CD8-positive, alpha-beta memory T cell (primary cell): ENCODE data around the gene REC8. TPM values are rescaled to one million over a fixed set of nuclear protein-coding genes. Genes with fewer than 3 reads are reported as not detected.

ENCODE experiments used
- CTCF ChIA-PET: fragments of 350-600 bp; sonication (Branson Sonifier 250); formaldehyde crosslinking; loops from one replicate; lab custom pipeline; 2021; ENCODE audit warnings: antibody characterized with exemption; lab: Charles Lee
- POLR2A ChIA-PET: fragments of 350-600 bp; sonication (Branson Sonifier 250); formaldehyde crosslinking; loops from one replicate; lab custom pipeline; 2021; ENCODE audit warnings: antibody characterized with exemption; lab: Charles Lee
- DNase-seq, 5 donors: peaks; one replicate each; pipeline versions ENCODE4 v3.0.0 to v3.0.0-alpha.2; 2020 to 2022; ENCODE audit warnings: mixed read lengths in 1 of 5
- H3K27ac ChIP-seq: one replicate; pipeline ENCODE4 v1.7.0; 2013; ENCODE audit warnings: low read depth, mild to moderate bottlenecking, low read length, moderate library complexity
- H3K27me3 ChIP-seq: 2 replicates; pipeline ENCODE4 v1.7.0; 2013; ENCODE audit warnings: low read length, mild to moderate bottlenecking; ENCODE audit not compliant: insufficient read depth, poor library complexity, severe bottlenecking
- H3K36me3 ChIP-seq: 2 replicates; pipeline ENCODE4 v1.7.0; 2013; ENCODE audit warnings: mild to moderate bottlenecking, low read length, moderate library complexity; ENCODE audit not compliant: insufficient read depth
- H3K4me1 ChIP-seq: 2 replicates; pipeline ENCODE4 v1.7.0; 2013; ENCODE audit warnings: mild to moderate bottlenecking, low read length, moderate library complexity; ENCODE audit not compliant: insufficient read depth
- H3K4me3 ChIP-seq: 2 replicates; pipeline ENCODE4 v1.7.0; 2013; ENCODE audit warnings: mild to moderate bottlenecking, low read length
- H3K9me3 ChIP-seq: 2 replicates; pipeline ENCODE4 v1.7.0; 2013; ENCODE audit warnings: mild to moderate bottlenecking, low read length
- H3K27ac Mint-ChIP-seq, 8 donors: one replicate each; pipeline ENCODE4 v1.8.0; 2020 to 2021; ENCODE audit warnings: mixed read lengths in 8 of 8, mild to moderate bottlenecking in 6 of 8, inconsistent platforms in 3 of 8, moderate library complexity in 3 of 8
- H3K27me3 Mint-ChIP-seq, 2 donors: one replicate each; pipeline ENCODE4 v1.8.0; 2020 to 2021; ENCODE audit warnings: mixed read lengths in 2 of 2, mild to moderate bottlenecking in 1 of 2, moderate library complexity in 1 of 2
- H3K36me3 Mint-ChIP-seq, 3 donors: one replicate each; pipeline ENCODE4 v1.8.0; 2020 to 2021; ENCODE audit warnings: mixed read lengths in 3 of 3, inconsistent platforms in 1 of 3, mild to moderate bottlenecking in 1 of 3
- H3K4me1 Mint-ChIP-seq, 3 donors: one replicate each; pipeline ENCODE4 v1.8.0; 2020 to 2021; ENCODE audit warnings: mixed read lengths in 3 of 3, inconsistent platforms in 1 of 3, mild to moderate bottlenecking in 1 of 3
- H3K4me3 Mint-ChIP-seq, 7 donors: one replicate each; pipeline ENCODE4 v1.8.0; 2020 to 2021; ENCODE audit warnings: mixed read lengths in 7 of 7, mild to moderate bottlenecking in 6 of 7, moderate library complexity in 4 of 7, inconsistent platforms in 2 of 7
- H3K9me3 Mint-ChIP-seq, 5 donors: one replicate each; pipeline ENCODE4 v1.8.0; 2020 to 2022; ENCODE audit warnings: mixed read lengths in 5 of 5, mild to moderate bottlenecking in 3 of 5, moderate library complexity in 2 of 5, inconsistent platforms in 1 of 5
- polyA plus RNA-seq: library from polyadenylated mRNA; unstranded; fragments of 300-500 nt; fragmentation: Illumina TruSeq; gene quantifications from one replicate; pipeline ENCODE4 v1.2.3, GENCODE V29; 2021
- total RNA-seq, 2 experiments: library from RNA; stranded (reverse); gene quantifications; one replicate each; pipeline ENCODE4 v1.2.3, GENCODE V29; 2021

The REC8 gene
- total and polyA plus RNA-seq, 3 experiments from 2014 or later: 10.0 to 26.7 (median 24.5) TPM

GRCh38 chr14:24192933-24193332, 21.1 kb downstream of the REC8 start:
- Mint-ChIP-seq H3K27me3 (peaks cover 0 to 1% of the 10 kb centered on the region in 2 donors), H3K9me3 (no peaks in the 10 kb centered on the region), H3K36me3 (peaks cover 0 to 58% (median 8%) of the 10 kb centered on the region in 3 donors), H3K4me1 (peaks cover 40 to 77% (median 59%) of the 10 kb centered on the region in 3 donors), H3K4me3 (peak overlapping the region in 4 of 7 donors; percentile 23 to 78 (median 50)), H3K27ac (peak overlapping the region; percentile 50 to 99 (median 86))
- H3K27ac ChIP-seq: no peak overlapping the region
- no peaks in the 10 kb centered on the region for H3K9me3 ChIP-seq
- peaks cover 16% of the 10 kb centered on the region for H3K36me3 ChIP-seq
- CTCF ChIA-PET: interaction anchor here (1.4 kb wide), 1 partner anchor 20 kb away, joined by 5 read pairs; the partner anchor contains the start of gene CHMP4A
- POLR2A ChIA-PET: no interaction called here
- H3K27me3 ChIP-seq: no peaks in the 10 kb centered on the region
- no peak overlapping the region for H3K4me3 ChIP-seq
- H3K4me1 ChIP-seq: peaks cover 39% of the 10 kb centered on the region
- DNase-seq: no peak

GRCh38 chr14:24194186-24194872, 22.4 kb downstream of the REC8 start:
- peaks cover 9 to 63% (median 12%) of the 10 kb centered on the region in 3 donors for H3K36me3 Mint-ChIP-seq
- CTCF ChIA-PET: interaction anchor here (1.2 to 2.2 kb wide), 7 partner anchors 19 to 139 kb away, joined by 3 to 7 read pairs (median 5); partner anchors contain the start of genes CHMP4A, CIDEB, MDP1 and PSME2
- no peak for DNase-seq

DNA sequence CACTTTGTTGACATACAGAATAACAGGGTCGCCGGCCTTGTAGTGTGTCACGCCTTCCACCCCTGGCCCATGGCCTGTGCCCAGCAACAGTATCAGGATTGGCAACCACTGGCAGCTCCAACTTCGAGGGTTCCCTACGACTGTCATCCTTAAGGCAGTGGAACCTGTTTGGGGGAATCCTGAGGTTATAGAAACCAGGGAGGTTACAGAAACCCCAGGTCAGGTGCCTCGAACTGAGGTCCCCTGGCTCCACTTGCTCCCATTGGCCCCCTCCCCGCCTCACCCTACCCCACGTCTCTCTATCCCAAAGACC, 22.9 kb downstream of the REC8 start:
- H3K27ac Mint-ChIP-seq: peak overlapping the region; percentile 96 to 100 (median 99)
- peaks cover 0 to 1% of the 10 kb centered on the region in 2 donors for H3K27me3 Mint-ChIP-seq
- ChIA-PET POLR2A (interaction anchor here (0.6 to 3.2 kb wide), 8 partner anchors 18 to 80 kb away, joined by 3 to 43 read pairs (median 16); partner anchors contain the start of genes CHMP4A, DCAF11, IRF9 and MDP1), CTCF (interaction anchor here (1.0 to 2.2 kb wide), 11 partner anchors 10 to 139 kb away, joined by 3 to 22 read pairs (median 5); partner anchors contain the start of genes CHMP4A, CIDEB, IRF9 and MDP1)
- Histone ChIP-seq H3K36me3 (peaks cover 16% of the 10 kb centered on the region), H3K4me1 (peaks cover 32% of the 10 kb centered on the region), H3K27ac (peak overlapping the region; percentile 100), H3K27me3 (no peaks in the 10 kb centered on the region), H3K4me3 (peak overlapping the region; percentile 91), H3K9me3 (no peaks in the 10 kb centered on the region)
- H3K4me3 Mint-ChIP-seq: peak overlapping the region; percentile 83 to 96 (median 94)
- DNase-seq: no peak
- H3K36me3 Mint-ChIP-seq: peaks cover 9 to 63% (median 12%) of the 10 kb centered on the region in 3 donors
- H3K9me3 Mint-ChIP-seq: peaks cover 0 to 3% (median 0%) of the 10 kb centered on the region in 5 donors
- peaks cover 37 to 74% (median 56%) of the 10 kb centered on the region in 3 donors for H3K4me1 Mint-ChIP-seq

More at GRCh38 chr14:24194186-24194872, 22.4 kb downstream of the REC8 start:
- peaks cover 16% of the 10 kb centered on the region for H3K36me3 ChIP-seq
- Mint-ChIP-seq H3K27me3 (peaks cover 0 to 1% of the 10 kb centered on the region in 2 donors), H3K27ac (peak overlapping the region; percentile 96 to 100 (median 99)), H3K4me1 (peaks cover 38 to 75% (median 56%) of the 10 kb centered on the region in 3 donors), H3K9me3 (peaks cover 0 to 3% (median 0%) of the 10 kb centered on the region in 5 donors), H3K4me3 (peak overlapping the region; percentile 83 to 96 (median 94))
- peak overlapping the region; percentile 100 for H3K27ac ChIP-seq
- no peaks in the 10 kb centered on the region for H3K27me3 ChIP-seq
- H3K4me3 ChIP-seq: peak overlapping the region; percentile 91
- H3K4me1 ChIP-seq: peaks cover 35% of the 10 kb centered on the region
- H3K9me3 ChIP-seq: no peaks in the 10 kb centered on the region
- POLR2A ChIA-PET: interaction anchor here (1.8 to 3.2 kb wide), 5 partner anchors 19 to 58 kb away, joined by 9 to 43 read pairs (median 20); partner anchors contain the start of genes CHMP4A, IRF9, MDP1 and PSME1

DNA sequence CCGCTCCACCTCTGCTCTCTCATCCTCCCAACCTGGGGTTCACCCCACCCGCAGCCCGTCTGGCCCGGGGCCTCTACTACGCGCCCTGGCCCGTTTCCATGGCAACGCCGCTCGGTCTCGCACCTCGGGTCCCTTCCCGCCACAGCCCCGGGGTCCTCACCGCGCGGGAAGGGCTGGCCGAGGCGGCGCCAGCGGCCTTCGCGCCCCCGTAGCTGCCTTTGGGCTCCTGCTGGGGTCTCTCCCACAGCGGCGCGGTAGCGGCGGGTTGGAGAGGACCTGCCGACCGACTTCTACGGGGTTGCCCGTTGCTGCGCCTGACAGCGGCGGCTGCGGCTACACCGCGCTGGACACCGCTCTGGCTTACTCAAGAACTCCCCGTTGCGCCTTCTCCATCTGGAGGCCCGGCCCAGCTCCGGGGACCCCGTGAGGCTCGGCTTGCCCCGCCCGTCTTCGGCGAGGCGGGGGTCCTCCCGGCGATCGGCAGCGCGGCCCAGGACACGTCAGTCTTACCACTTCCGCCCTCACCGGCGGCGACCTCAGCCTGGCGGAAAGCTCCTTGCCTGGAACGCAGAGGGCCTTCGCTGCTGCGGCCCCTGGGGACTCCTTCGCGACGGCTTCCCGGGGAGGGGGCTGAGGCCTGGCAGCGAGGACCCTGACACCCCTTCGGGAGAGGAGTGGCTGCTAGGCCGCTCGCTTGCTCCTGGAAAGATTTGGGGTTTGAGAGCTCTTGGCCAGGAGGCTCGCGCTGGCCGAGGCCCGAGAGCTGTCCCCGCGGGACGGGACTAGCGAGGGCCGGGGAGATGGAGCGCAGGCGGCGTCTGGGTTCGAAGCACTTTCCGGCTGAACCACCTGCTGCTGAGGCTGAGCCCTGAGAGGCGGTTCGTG, 23.5 kb downstream of the REC8 start, which contains the start of gene TM9SF1:
TSS of gene TM9SF1 (minus strand) at position 256 of the 885 bp plus-strand sequence. CDS start 422 bp downstream, outside the sequence.
- H3K36me3 Mint-ChIP-seq: peaks cover 9 to 61% (median 12%) of the 10 kb centered on the region in 3 donors
- Histone ChIP-seq H3K27ac (peak within 1 kb of the TSS; percentile 100), H3K36me3 (peaks cover 16% of the 10 kb centered on the region), H3K4me1 (peaks cover 32% of the 10 kb centered on the region), H3K9me3 (no peaks in the 10 kb centered on the region), H3K27me3 (no peaks in the 10 kb centered on the region), H3K4me3 (peak within 1 kb of the TSS; percentile 91)
- POLR2A ChIA-PET: interaction anchor here (0.5 to 3.2 kb wide), 14 partner anchors 10 to 516 kb away, joined by 3 to 43 read pairs (median 6); partner anchors contain the start of genes CHMP4A, DCAF11, EMC9 and IRF9
- DNase-seq: peak; percentile 89 to 98 (median 91)
- CTCF ChIA-PET: interaction anchor here (0.5 to 2.2 kb wide), 17 partner anchors 10 to 138 kb away, joined by 3 to 22 read pairs (median 4); partner anchors contain the start of genes CHMP4A, CIDEB, IRF9 and MDP1
- peak within 1 kb of the TSS; percentile 96 to 100 (median 99) for H3K27ac Mint-ChIP-seq
- H3K27me3 Mint-ChIP-seq: peaks cover 0 to 1% of the 10 kb centered on the region in 2 donors
- peaks cover 37 to 76% (median 56%) of the 10 kb centered on the region in 3 donors for H3K4me1 Mint-ChIP-seq
- peaks cover 0 to 3% (median 0%) of the 10 kb centered on the region in 5 donors for H3K9me3 Mint-ChIP-seq
- peak within 1 kb of the TSS; percentile 83 to 96 (median 94) for H3K4me3 Mint-ChIP-seq

- no peak for DNase-seq
- peak overlapping the region; percentile 96 to 100 (median 99) for H3K27ac Mint-ChIP-seq
These were observed 24.5 kb downstream of the REC8 start for GRCh38 chr14:24196071-24197055.

GRCh38 chr14:24197056-24197450, 25.2 kb downstream of the REC8 start:
- CTCF ChIA-PET: interaction anchor here (0.6 to 2.1 kb wide), 3 partner anchors 19 to 78 kb away, joined by 3 to 22 read pairs (median 3); partner anchors contain the start of genes IRF9 and MDP1
- H3K27ac ChIP-seq: peak overlapping the region; percentile 100

More at GRCh38 chr14:24196071-24197055, 24.5 kb downstream of the REC8 start:
- H3K4me3 Mint-ChIP-seq: peak overlapping the region; percentile 83 to 96 (median 94)
- peaks cover 16% of the 10 kb centered on the region for H3K36me3 ChIP-seq
- ChIA-PET POLR2A (interaction anchor here (0.5 to 3.2 kb wide), 13 partner anchors 11 to 515 kb away, joined by 3 to 43 read pairs (median 7); partner anchors contain the start of genes CHMP4A, DCAF11, EMC9 and IRF9), CTCF (interaction anchor here (0.5 to 2.2 kb wide), 15 partner anchors 11 to 137 kb away, joined by 3 to 22 read pairs (median 5); partner anchors contain the start of genes CHMP4A, IRF9, MDP1 and PSME2)
- H3K36me3 Mint-ChIP-seq: peaks cover 12 to 58% (median 13%) of the 10 kb centered on the region in 3 donors
- peaks cover 39 to 75% (median 58%) of the 10 kb centered on the region in 3 donors for H3K4me1 Mint-ChIP-seq
- peaks cover 0 to 1% of the 10 kb centered on the region in 2 donors for H3K27me3 Mint-ChIP-seq
- peak overlapping the region; percentile 100 for H3K27ac ChIP-seq
- H3K27me3 ChIP-seq: no peaks in the 10 kb centered on the region
- peaks cover 0 to 3% (median 0%) of the 10 kb centered on the region in 5 donors for H3K9me3 Mint-ChIP-seq
- no peaks in the 10 kb centered on the region for H3K9me3 ChIP-seq
- peaks cover 32% of the 10 kb centered on the region for H3K4me1 ChIP-seq
- peak overlapping the region; percentile 91 for H3K4me3 ChIP-seq

More at GRCh38 chr14:24197056-24197450, 25.2 kb downstream of the REC8 start:
- Histone ChIP-seq H3K27me3 (no peaks in the 10 kb centered on the region), H3K9me3 (no peaks in the 10 kb centered on the region), H3K4me3 (no peak overlapping the region), H3K36me3 (peaks cover 10% of the 10 kb centered on the region), H3K4me1 (peaks cover 32% of the 10 kb centered on the region)
- peaks cover 0 to 1% of the 10 kb centered on the region in 2 donors for H3K27me3 Mint-ChIP-seq
- peaks cover 14 to 58% (median 15%) of the 10 kb centered on the region in 3 donors for H3K36me3 Mint-ChIP-seq
- POLR2A ChIA-PET: interaction anchor here (3.2 kb wide), 1 partner anchor 16 kb away, joined by 43 read pairs; the partner anchor contains the start of gene CHMP4A
- H3K27ac Mint-ChIP-seq: peak overlapping the region; percentile 86 to 99 (median 96)
- H3K4me3 Mint-ChIP-seq: peak overlapping the region; percentile 68 to 96 (median 92)
- DNase-seq: no peak
- H3K4me1 Mint-ChIP-seq: peaks cover 40 to 73% (median 55%) of the 10 kb centered on the region in 3 donors
- peaks cover 0 to 3% (median 0%) of the 10 kb centered on the region in 5 donors for H3K9me3 Mint-ChIP-seq
